OCI-M2 (cell line): ENCODE measurements around the gene B3GALT6.
A peak's percentile ranks its signal among the peaks of the same experiment; 100 is the strongest.

Experiments
- DNase-seq: peaks from one replicate; lab custom pipeline; 2025; ENCODE audit not compliant: unreplicated experiment; lab: John Stamatoyannopoulos, UW

B3GALT6 gene

DNA sequence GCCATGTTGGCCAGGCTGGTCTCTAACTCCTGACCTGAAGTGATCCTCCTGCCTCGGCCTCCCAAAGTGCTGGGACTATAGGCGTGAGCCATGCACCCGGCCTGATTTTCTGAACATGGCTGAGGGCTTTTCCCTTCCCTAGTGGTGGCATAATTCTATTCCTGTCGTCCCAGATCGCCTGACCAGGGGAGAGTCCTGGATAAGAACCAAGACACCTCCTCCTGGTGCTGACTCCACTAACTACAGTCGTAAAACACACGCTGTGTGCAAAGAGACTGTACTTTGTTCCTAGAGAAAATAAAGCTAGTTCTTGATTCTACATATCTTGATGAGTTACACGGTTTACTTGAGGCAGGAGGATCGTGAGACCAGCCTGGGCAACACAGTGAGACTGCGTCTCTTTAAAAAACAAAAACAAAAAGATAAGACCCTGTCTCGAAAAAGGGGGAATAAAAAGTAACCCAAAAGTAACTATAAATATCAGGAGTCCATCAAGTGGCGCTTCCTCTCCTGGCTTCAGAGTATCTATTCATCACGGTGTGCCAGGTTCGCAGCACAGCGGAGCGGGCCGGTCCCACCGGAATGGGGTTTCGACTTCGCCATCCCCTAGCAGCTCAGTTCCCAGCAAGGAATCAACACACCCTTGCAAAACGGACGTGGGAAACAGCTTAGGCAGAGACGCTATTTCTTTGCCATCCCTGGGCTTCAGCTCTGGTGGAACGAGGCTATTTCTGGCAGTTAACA is 1.2 kb upstream of the B3GALT6 start:
- DNase-seq = no peak

DNA sequence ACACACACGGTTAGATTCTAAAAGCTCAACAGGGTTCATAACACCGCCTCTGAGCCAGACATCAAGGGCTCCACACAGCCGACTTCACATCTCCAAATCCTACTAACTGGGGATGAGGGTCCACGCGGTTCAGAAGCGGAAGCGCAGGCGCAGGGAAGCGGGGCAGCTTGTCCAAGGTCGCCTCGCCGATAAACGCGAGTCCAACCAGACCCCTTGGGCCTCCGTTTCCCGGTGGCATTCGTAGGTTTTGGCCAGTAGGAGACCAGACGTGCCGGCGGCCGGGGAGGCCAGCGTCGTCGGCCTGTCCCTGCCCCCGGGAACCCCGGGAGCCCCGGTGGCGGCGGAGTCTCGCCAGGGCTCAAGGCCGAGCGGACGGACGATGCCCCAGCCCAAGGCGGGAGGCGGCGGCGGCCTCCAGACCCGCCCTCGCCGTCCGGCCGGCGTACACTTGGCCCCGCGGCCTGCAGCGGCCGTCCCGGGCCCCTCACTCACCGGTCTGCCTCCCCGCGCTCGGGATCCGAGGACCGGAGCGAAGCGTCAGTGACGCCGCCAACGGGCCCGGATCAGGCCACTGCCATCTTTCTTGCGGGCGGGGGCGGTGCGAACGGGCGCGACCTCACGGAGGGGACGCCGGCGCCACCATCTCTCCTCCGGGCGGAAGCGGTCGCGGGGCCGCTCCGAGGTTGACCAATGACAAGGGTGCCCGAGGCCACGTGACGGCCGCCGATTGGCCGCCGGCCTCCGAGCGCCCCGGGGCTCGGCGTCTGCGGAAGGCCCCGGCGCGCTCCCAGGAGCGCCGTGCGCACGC is 433 bp upstream of the B3GALT6 start, which contains the start of gene SDF4:
SDF4 (minus strand) TSS at position 602 of the 808 bp plus-strand sequence. CDS start 3,229 bp downstream, outside the sequence.
- peak; percentile 57 for DNase-seq

DNA sequence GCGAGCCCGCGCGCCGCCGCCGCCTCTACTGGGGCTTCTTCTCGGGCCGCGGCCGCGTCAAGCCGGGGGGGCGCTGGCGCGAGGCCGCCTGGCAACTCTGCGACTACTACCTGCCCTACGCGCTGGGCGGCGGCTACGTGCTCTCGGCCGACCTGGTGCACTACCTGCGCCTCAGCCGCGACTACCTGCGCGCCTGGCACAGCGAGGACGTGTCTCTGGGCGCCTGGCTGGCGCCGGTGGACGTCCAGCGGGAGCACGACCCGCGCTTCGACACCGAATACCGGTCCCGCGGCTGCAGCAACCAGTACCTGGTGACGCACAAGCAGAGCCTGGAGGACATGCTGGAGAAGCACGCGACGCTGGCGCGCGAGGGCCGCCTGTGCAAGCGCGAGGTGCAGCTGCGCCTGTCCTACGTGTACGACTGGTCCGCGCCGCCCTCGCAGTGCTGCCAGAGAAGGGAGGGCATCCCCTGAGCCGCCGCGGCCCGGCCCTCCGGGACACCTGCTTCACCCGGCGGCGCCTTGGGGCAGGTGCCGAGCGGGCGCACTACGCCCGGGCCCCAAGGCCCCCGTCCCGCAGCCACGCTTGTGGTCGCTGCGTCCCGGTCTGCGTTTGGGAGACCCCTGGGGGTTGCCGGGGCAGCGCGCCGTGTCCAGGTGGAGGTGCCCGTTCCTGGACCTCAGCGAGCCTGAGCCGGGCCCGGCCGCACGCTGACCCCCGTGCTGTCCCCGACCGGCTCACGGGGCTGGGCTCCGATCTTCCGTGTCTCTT is 944 bp downstream of the B3GALT6 start:
- no peak for DNase-seq

GRCh38 chr1:1233567-1233892 is 1.5 kb downstream of the B3GALT6 start:
- no peak for DNase-seq

GRCh38 chr1:1234180-1234808 is 2.3 kb downstream of the B3GALT6 start:
- DNase-seq = no peak

DNA sequence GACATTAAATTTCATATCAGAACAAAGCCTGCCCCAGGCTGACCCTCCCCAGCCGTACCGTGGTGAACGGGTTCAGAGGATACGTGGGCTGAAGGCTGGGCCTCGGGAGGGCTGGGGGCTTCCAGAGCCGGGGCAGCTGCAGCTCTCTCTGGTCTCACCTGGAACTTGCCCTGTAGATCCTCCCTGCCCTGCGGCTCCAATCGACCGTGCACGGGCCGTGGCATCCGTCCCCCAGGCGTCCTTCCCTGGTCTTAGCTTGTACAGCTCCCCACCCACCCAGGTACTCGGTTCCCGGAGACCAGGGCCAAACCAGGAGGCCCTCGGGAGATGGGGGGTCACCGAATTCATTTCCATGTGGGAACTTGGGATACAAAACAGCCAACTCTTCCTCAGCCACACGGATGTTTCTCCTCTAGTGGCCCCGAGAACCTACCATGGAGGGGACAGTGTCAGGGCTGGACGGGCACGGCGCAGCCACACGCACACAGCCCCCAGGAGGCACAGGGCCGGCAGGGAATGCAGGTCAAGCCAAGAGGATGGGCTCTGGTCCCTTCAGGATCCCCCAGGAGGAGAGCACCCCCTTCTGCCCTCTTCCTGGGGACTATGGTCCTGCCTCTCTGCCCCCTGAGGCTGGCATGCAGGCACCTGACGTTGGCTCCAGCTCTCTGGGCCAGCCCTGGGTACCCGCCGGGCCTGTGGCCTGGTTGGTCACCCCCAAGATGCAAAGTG is 3.1 kb downstream of the B3GALT6 start:
- no peak for DNase-seq

- DNase-seq = no peak
These were observed 4.2 kb downstream of the B3GALT6 start for GRCh38 chr1:1236176-1236763.

DNA sequence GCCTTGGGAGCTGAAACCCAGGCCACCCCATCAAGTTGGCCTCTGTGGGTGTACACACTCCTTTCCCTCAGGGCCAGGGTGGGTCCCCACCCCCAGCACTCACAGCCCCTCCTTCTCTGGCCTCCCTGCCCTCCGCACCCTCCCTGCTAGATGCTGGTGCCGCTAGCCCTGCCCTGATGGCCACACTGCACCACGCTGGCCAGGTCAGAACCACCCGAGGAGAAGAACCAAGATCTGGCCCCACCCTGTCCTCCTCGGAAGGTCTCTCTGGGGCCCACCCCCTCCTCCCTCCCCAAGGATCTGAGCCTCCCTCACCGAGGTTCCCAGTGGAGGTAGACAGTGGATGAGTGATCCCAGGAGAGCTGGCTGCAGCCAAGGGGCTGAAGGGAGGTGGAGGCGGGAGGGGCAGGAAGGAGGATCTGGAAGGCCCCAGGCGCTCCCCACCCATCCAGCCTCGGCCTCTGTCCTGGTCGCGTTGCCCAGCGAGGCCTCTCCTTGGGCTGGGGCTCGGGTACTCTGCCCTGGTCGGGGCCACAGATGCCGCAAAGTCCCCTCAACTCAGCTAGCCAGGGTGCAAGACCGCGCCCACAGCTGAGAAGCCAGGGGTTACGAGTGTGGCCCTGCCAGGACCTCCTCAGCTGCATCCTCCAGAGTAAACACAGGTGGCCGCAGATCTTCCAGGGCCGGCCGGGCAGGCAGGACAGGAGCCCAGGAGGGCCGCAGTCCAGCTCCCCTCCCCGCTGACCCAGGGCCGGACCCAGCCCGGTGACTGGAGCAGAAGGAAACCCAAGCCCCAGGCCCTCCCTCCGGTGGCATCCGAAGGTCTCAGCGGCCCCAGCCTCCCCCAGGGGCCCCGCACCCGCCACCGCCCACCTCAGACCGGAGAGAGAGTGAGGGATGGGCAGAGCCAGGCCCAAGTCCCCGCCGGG is 5.2 kb downstream of the B3GALT6 start:
- DNase-seq = no peak

DNA sequence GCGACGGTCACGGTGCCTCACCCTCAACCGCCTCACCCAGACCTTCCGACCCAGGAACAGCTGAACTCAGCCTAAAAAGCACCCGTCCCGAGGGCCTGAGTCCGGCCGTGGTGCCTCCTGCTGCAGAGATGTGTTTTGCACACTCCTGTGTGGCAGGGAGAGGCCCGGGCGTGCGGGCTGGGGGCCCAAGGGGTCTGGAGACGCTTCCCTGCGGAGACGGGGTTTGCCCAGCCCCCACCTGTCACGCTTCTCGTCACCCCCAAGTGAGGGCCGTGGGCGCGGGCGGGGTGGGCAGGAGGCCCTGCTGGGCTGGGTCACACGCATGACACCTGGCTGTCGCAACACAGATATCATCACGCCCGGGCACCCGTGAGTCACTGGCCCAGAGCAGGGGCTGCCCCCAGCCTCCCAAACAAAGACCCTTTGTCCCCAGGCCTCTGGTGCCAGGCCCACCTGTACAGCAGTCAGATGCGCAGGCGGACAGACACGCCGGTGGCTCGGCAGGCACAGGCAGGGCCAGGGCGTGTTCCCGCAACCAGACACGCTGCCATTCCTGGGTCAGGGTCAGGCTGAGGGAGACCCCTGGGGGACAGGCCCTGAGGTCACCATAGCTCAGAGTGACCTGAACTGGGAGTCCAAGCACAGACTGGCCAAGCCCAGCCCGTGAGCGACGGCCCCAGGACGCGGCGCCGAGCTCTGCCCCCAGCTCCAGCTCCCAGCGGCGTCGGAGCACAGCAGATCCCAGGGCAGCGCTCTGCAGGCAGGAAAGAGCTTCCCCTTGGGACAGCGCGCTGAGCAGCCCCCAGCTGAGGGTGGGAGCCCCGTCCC is 6.1 kb downstream of the B3GALT6 start:
- DNase-seq = no peak

- no peak for DNase-seq
These were observed 6.7 kb downstream of the B3GALT6 start for GRCh38 chr1:1238702-1239178.

DNA sequence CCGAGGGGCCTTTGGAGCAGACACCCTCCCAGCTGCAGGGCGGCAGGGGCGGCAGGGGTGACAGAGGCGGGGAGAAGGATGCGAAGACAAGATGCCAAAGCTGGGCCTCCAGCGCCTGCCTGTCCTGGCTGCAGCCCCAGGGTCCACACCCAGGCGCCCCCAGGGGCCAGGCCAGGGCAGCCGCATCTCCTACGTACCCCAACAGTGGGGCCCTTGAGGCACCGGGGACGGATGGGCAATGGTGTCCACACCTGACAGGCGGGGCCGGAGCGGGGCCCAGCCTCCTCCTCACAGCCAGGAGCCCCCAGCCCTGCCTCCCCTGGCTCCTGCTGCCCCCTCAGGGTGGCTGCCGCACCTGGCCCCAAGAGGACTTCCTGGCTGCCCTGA is 7.2 kb downstream of the B3GALT6 start:
- DNase-seq = no peak

GRCh38 chr1:1239614-1240347 is 7.7 kb downstream of the B3GALT6 start:
- DNase-seq = no peak

DNA sequence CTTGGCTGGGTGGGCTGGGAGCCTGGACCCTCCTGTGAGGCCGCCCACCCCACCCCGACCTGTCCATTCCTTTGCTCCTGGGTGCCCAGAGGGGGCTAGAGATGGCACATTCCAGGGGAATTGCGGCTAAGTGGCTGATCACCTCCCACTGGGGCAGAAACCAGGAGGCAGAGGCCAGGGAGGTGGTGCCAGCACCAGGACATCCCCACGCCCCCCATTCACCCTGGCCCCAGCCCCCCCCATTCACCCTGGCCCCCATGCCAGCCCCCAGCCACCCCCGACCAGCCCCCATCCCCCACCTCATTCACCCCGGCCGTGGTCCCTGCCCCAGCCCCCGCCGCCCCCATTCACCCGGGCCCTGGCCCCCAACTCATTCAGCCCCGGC is 8.3 kb downstream of the B3GALT6 start:
- no peak for DNase-seq

DNA sequence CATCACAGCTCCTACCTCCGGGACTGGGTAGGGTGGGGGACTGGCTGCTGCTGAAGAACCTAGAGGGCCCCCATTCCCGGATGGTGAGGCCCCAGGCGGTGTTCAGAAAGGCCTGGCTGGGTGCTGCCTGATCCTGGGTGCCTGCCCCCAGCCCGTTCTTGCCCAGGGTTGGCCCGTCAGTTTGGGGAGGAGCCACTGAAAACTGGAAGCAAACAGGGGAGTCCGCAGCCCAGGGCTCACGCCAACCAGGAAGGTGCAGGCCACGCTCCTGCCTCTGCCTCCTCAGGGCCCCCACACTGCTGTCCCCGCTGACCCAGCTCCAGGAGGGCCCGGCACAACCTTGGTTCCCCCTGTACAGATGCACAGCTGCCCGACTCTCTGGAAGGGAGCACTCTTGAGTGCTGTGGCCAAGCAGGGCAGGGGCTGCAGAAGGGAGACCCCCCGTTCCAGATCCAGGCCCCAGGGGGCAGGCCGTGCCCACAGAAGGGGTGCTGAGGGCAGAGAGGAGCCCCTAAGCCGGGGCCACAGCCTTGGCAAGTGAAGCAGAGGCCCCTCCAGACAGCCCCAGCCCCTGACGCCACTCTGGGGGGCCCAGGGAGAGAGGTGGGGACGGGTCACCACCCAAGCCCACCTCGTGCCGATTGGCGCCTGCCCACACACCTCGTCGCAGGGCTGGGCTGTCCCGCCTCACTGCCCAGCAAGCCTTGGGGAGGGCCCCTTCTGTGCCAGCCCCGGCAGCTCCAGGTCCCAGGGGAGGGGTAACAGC is 9.0 kb downstream of the B3GALT6 start:
- DNase-seq = no peak

- DNase-seq = no peak
These were observed 9.7 kb downstream of the B3GALT6 start for GRCh38 chr1:1241588-1242219.
